Kidney (tissue), 14 donors: ENCODE data around the gene THBD. TPM values are rescaled to one million over a fixed set of nuclear protein-coding genes. Genes with fewer than 3 reads are reported as not detected.

Experiments
- DNase-seq, 5 donors: peaks; one replicate each; pipeline ENCODE4 v3.0.0-alpha.2; 2013 to 2020
- FAIRE-seq: peaks from 2 replicates; lab custom pipeline; 2012; peaks lifted over from hg19 to GRCh38; lab: Jason Lieb, UNC
- H3K27ac ChIP-seq, 2 donors: one replicate each; pipeline ENCODE4 v1.7.0; 2013; ENCODE audit warnings: low read depth in 2 of 2, low read length in 2 of 2, inconsistent platforms in 1 of 2
- H3K27me3 ChIP-seq: one replicate; pipeline ENCODE4 v1.7.1; 2013; ENCODE audit warnings: low read length, inconsistent platforms; ENCODE audit not compliant: control insufficient read depth, insufficient read depth
- H3K36me3 ChIP-seq, 3 donors: one replicate each; pipeline versions ENCODE4 v1.7.0 to v1.7.1; 2013; ENCODE audit warnings: low read length in 3 of 3, control low read depth in 1 of 3, inconsistent platforms in 1 of 3; ENCODE audit not compliant: insufficient read depth in 3 of 3, control insufficient read depth in 2 of 3
- H3K4me1 ChIP-seq, 3 donors: one replicate each; pipeline versions ENCODE4 v1.7.0 to v1.7.1; 2013; ENCODE audit warnings: low read length in 3 of 3, inconsistent platforms in 1 of 3, low read depth in 1 of 3; ENCODE audit not compliant: control insufficient read depth in 2 of 3, insufficient read depth in 2 of 3
- H3K4me3 ChIP-seq, 3 donors: one replicate each; pipeline versions ENCODE4 v1.7.0 to v1.8.1; 2013; ENCODE audit warnings: low read length in 3 of 3, control low read depth in 1 of 3, inconsistent platforms in 1 of 3
- H3K9ac ChIP-seq, 3 donors: one replicate each; pipeline versions ENCODE4 v1.7.0 to v1.7.1; 2013; ENCODE audit warnings: low read length in 3 of 3, control low read depth in 1 of 3, inconsistent platforms in 1 of 3
- H3K9me3 ChIP-seq, 3 donors: one replicate each; pipeline versions ENCODE4 v1.7.0 to v1.7.1; 2013; ENCODE audit warnings: low read length in 3 of 3, control low read depth in 1 of 3, inconsistent platforms in 1 of 3; ENCODE audit not compliant: control insufficient read depth in 2 of 3, insufficient read depth in 1 of 3
- intact Hi-C: fragments of 100-400 bp; cut with DNase I; formaldehyde crosslinking; loops from one replicate; pipeline ENCODE4 v1.11.1; 2022
- polyA plus RNA-seq: library from polyadenylated mRNA; stranded (reverse); fragments of 350-450 nt; fragmentation: Illumina TruSeq; extraction: RNeasy Lipid Tissue Mini Kit (QIAGEN cat#74804); gene quantifications from one replicate; pipeline ENCODE4 v1.2.3, GENCODE V29; 2014; ENCODE audit warnings: low read depth, low replicate concordance; ENCODE audit not compliant: insufficient read depth
- total RNA-seq: library from RNA; stranded (reverse); fragmentation: NEBNext Ultra II Directional; extraction: Animal tissue kit (Norgen Biotek cat#: 25700); gene quantifications from one replicate; pipeline ENCODE4 v1.2.1, GENCODE V29; 2021
- TF ChIP-seq, protein P1 (sequence below): IDR thresholded peaks from 3 replicates; pipeline ENCODE4 v1.5.1; 2012; ENCODE audit warnings: mild to moderate bottlenecking, moderate library complexity, borderline replicate concordance; ENCODE audit not compliant: insufficient read depth; ENCODE audit errors: extremely low read depth
- donor health status: control.
- donor health status: control.
- donor health status: control.
- donor health status: control.
- donor health status: control.
- donor health status: DM: yes; HTN: yes; CAD: no.
- donor health status: Normal renal cell carcinoma (clear cell type).

The THBD gene
- total and polyA plus RNA-seq, 2 donors from 2014 or later: 9.7 to 48.1 TPM

DNA sequence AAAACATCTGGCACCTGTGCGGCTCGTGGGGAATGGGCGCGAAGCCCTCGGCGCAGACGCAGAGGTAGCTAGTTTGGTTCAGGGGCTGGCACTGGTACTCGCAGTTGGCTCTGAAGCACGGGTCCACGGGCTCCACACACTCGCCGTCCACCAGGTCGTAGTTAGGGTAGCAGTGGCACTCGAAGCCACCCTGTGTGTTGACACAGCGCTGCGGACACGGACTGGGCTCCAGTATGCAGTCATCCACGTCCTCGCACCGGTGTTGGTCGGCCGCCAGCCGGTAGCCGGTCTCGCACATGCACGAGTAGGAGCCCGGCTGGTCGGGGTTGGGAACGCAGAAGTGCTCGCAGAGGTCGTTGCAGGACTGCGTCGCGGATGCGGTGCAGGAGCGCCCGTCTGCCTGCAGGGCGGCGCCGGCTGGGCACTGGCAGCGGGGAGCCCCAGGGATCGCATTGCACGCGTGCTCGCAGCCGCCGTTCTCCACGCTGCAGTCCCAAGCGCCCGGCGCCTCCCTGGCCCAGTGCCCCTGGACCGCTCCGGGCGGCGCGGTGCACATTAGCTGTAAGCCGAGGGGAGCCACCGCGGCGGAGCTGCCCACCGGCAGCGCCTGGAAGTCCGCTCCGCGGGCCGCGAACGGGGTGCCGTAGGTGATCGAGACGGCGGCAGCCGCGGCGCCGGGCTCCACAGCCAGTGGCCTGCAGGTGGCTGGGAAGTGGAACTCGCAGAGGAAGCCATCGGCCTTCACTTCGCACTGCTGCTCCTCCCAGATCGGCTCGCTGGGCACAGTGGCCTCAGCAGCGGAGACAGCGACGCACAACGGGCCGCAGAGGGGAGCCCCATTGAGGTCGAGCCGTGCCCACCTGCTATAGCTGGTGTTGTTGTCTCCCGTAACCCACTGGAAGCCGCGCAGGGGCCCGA lies 930 bp downstream of the THBD start:
- Histone ChIP-seq H3K27me3 (peaks cover 19% of the 10 kb centered on the region), H3K27ac (peak overlapping the region; percentile 60 to 71), H3K9ac (peak overlapping the region in 1 of 3 donors; percentile 24), H3K4me3 (peak overlapping the region; percentile 14 to 63 (median 61)), H3K36me3 (no peaks in the 10 kb centered on the region), H3K4me1 (peaks cover 0 to 24% (median 0%) of the 10 kb centered on the region in 3 donors), H3K9me3 (no peaks in the 10 kb centered on the region)
- TF ChIP-seq, protein P1, sequence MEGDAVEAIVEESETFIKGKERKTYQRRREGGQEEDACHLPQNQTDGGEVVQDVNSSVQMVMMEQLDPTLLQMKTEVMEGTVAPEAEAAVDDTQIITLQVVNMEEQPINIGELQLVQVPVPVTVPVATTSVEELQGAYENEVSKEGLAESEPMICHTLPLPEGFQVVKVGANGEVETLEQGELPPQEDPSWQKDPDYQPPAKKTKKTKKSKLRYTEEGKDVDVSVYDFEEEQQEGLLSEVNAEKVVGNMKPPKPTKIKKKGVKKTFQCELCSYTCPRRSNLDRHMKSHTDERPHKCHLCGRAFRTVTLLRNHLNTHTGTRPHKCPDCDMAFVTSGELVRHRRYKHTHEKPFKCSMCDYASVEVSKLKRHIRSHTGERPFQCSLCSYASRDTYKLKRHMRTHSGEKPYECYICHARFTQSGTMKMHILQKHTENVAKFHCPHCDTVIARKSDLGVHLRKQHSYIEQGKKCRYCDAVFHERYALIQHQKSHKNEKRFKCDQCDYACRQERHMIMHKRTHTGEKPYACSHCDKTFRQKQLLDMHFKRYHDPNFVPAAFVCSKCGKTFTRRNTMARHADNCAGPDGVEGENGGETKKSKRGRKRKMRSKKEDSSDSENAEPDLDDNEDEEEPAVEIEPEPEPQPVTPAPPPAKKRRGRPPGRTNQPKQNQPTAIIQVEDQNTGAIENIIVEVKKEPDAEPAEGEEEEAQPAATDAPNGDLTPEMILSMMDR: peak; percentile 47
- FAIRE-seq: no peak
- peak; percentile 39 to 86 (median 47) for DNase-seq
- intact Hi-C loops: no loop called here

DNA sequence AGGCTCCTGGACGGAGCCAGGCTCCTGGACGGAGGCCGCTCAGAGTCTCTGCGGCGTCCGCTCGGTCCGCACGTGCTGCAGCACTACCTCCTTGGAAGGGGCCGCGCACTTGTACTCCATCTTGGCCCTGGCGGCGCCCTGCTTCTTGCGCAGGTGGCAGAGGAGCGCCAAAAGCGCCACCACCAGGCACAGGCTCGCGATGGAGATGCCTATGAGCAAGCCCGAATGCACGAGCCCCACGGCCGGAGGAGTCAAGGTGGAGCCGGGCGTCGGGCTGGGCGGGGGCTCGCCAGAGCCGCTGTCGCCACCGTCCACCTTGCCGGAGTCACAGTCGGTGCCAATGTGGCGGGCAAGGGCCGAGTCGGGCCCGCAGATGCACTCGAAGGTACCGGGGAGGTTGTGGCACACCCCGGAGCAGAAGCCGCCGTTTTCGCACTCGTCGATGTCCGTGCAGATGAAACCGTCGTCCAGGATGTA lies 1.7 kb downstream of the THBD start:
- no peaks in the 10 kb centered on the region for H3K9me3 ChIP-seq
- peak overlapping the region in 1 of 2 donors; percentile 60 for H3K27ac ChIP-seq
- H3K4me1 ChIP-seq: peaks cover 0 to 24% (median 0%) of the 10 kb centered on the region in 3 donors
- DNase-seq (peak; percentile 25 to 80 (median 47)), FAIRE-seq (no peak)
- H3K36me3 ChIP-seq: no peaks in the 10 kb centered on the region
- peaks cover 19% of the 10 kb centered on the region for H3K27me3 ChIP-seq
- H3K4me3 ChIP-seq: peak overlapping the region in 2 of 3 donors; percentile 61 to 63
- no peak overlapping the region for H3K9ac ChIP-seq
- intact Hi-C loops: no loop called here
- TF ChIP-seq, protein P1: no peak

DNA sequence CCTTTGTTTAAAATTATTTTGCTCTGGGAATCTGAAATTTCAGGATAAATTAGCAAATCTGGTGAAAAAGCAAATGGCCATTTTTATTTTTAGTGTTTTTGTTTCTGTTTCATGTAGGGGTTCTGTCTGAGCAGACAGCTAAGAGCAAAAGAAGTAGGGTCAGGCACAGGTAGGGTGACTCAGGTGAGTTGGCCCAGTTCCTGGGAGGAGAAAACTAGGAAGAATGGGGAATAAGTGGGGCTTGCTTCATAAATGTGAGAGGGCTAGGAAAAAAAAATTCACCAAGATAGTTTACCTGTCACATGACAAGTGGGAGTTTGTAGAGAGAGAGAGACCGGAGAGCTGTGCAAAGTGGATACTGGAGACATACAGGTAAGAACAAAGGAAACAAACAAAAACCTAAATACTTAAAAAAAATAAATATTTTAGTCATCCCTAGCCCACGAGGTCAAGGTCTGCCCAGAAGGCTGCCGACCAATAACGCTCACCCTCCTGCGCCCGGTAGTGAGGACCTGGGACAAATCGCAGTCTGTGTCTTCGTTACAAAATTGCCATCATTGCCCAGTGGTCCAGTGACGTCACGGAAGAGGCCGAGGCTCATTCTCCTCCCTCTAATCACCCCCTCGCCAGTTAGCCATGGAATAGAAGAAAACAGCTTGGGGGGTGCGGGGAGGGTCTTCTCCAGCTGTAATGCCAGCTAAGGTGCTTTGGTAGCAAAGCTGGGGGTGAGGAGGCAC lies 2.3 kb downstream of the THBD start:
- TF ChIP-seq, protein P1: no peak
- Histone ChIP-seq H3K4me3 (peak overlapping the region in 2 of 3 donors; percentile 18 to 61), H3K9me3 (no peaks in the 10 kb centered on the region), H3K27me3 (peaks cover 19% of the 10 kb centered on the region), H3K27ac (no peak overlapping the region), H3K4me1 (peaks cover 0 to 24% (median 0%) of the 10 kb centered on the region in 3 donors), H3K36me3 (no peaks in the 10 kb centered on the region), H3K9ac (no peak overlapping the region)
- intact Hi-C loops: no loop called here
- FAIRE-seq: no peak
- DNase-seq: peak in 2 of 5 donors; percentile 23 to 62
